ENCODE data around the gene GMFB. TPM values are rescaled to one million over a fixed set of nuclear protein-coding genes. Genes with fewer than 3 reads are reported as not detected.
"Not testable (repeated sequence)": the region's sequence is repeated elsewhere in the genome, so short reads cannot be mapped to it uniquely, and the experiment has no call there.

The GMFB gene
- total and polyA plus RNA-seq, 8 donors = 5.4 to 21.7 (median 13.2) TPM

- 79 to 86% methylated on average over 3 of the region's 3 CpGs for WGBS, 2 donors
- H3K9me3 ChIP-seq = no peaks in the 10 kb centered on the region
Measured at GRCh38 chr14:54459106-54459505, 29.7 kb downstream of the GMFB start.

GRCh38 chr14:54458536-54458935, 30.2 kb downstream of the GMFB start:
- ATAC-seq; FAIRE-seq; DNase-seq; H3K4me1 ChIP-seq; H3K4me3 ChIP-seq; intact Hi-C loops (cut with DNase I); H3K9me3 ChIP-seq; H3K36me3 ChIP-seq; H3K27ac ChIP-seq: not testable (repeated sequence)
- peaks cover 0 to 48% (median 8%) of the 10 kb centered on the region in 4 donors for H3K27me3 ChIP-seq

More at GRCh38 chr14:54459106-54459505, 29.7 kb downstream of the GMFB start:
- no peaks in the 10 kb centered on the region for H3K36me3 ChIP-seq
- FAIRE-seq (no peak), ATAC-seq (no peak), DNase-seq (no peak)
- intact Hi-C loops (cut with DNase I) = no loop called here
- H3K4me3 ChIP-seq = no peak overlapping the region
- no peak overlapping the region for H3K27ac ChIP-seq
- TF ChIP-seq CTCF (IDR thresholded peaks at IDR 0.05) = no peak
- H3K27me3 ChIP-seq = peaks cover 0 to 47% (median 11%) of the 10 kb centered on the region in 4 donors
- H3K4me1 ChIP-seq = no peaks in the 10 kb centered on the region

- no peak overlapping the region for H3K4me3 ChIP-seq
- intact Hi-C loops (cut with DNase I) = no loop called here
- no peaks in the 10 kb centered on the region for H3K36me3 ChIP-seq
- H3K27ac ChIP-seq = no peak overlapping the region
- no peak for FAIRE-seq
- H3K9me3 ChIP-seq = no peaks in the 10 kb centered on the region
- H3K4me1 ChIP-seq = no peaks in the 10 kb centered on the region
- no peak for TF ChIP-seq CTCF (IDR thresholded peaks at IDR 0.05)
- WGBS, 2 donors = 11 to 14% methylated on average over 3 of the region's 3 CpGs
- DNase-seq = no peak
- peaks cover 0 to 55% (median 10%) of the 10 kb centered on the region in 4 donors for H3K27me3 ChIP-seq
- peak in 2 of 4 donors; percentile 68 to 83 for ATAC-seq
Measured at GRCh38 chr14:54457609-54457996, 31.2 kb downstream of the GMFB start.

GRCh38 chr14:54456820-54457608, 31.8 kb downstream of the GMFB start:
- peaks cover 0 to 55% (median 10%) of the 10 kb centered on the region in 4 donors for H3K27me3 ChIP-seq
- FAIRE-seq = peak; percentile 5
- ATAC-seq; H3K36me3 ChIP-seq; DNase-seq; H3K4me3 ChIP-seq; H3K9me3 ChIP-seq; H3K27ac ChIP-seq; H3K4me1 ChIP-seq; intact Hi-C loops (cut with DNase I): not testable (repeated sequence)
- 54 to 60% methylated on average over 1 of the region's 1 CpG for WGBS, 2 donors

- no peaks in the 10 kb centered on the region for H3K36me3 ChIP-seq
- TF ChIP-seq CTCF (IDR thresholded peaks at IDR 0.05) = no peak
- no peaks in the 10 kb centered on the region for H3K4me1 ChIP-seq
- intact Hi-C loops (cut with DNase I) = no loop called here
- WGBS, 2 donors = 26 to 29% methylated on average over 1 of the region's 1 CpG
- H3K27me3 ChIP-seq = peaks cover 0 to 48% (median 8%) of the 10 kb centered on the region in 4 donors
- FAIRE-seq (no peak), DNase-seq (no peak), ATAC-seq (no peak)
- no peaks in the 10 kb centered on the region for H3K9me3 ChIP-seq
- H3K4me3 ChIP-seq = no peak overlapping the region
- no peak overlapping the region for H3K27ac ChIP-seq
Measured at GRCh38 chr14:54455363-54455762, 33.4 kb downstream of the GMFB start.

- WGBS, 2 donors = 76 to 90% methylated on average over 5 of the region's 5 CpGs
- DNase-seq; H3K4me3 ChIP-seq; H3K4me1 ChIP-seq; H3K27ac ChIP-seq; FAIRE-seq; ATAC-seq; intact Hi-C loops (cut with DNase I); H3K9me3 ChIP-seq; H3K36me3 ChIP-seq: not testable (repeated sequence)
- peaks cover 0 to 46% (median 11%) of the 10 kb centered on the region in 4 donors for H3K27me3 ChIP-seq
Measured at GRCh38 chr14:54453990-54454389, 34.8 kb downstream of the GMFB start.
